CD4-positive, alpha-beta memory T cell (primary cell): ENCODE data around the gene TAOK2. TPM values are rescaled to one million over a fixed set of nuclear protein-coding genes. Genes with fewer than 3 reads are reported as not detected.
A peak's percentile ranks its signal among the peaks of the same experiment; 100 is the strongest.

Source experiments
- CTCF ChIA-PET: fragments of 350-600 bp; sonication (Branson Sonifier 250); formaldehyde crosslinking; loops from one replicate; lab custom pipeline; 2021; ENCODE audit warnings: inconsistent platforms; ENCODE audit not compliant: partially characterized antibody; lab: Charles Lee
- POLR2A ChIA-PET: fragments of 350-600 bp; sonication (Branson Sonifier 250); formaldehyde crosslinking; loops from one replicate; lab custom pipeline; 2021; ENCODE audit not compliant: partially characterized antibody; lab: Charles Lee
- DNase-seq, 5 donors: peaks; one replicate each; pipeline versions ENCODE4 v3.0.0 to v3.0.0-alpha.2; 2020 to 2022; ENCODE audit warnings: mixed read lengths in 1 of 5
- H3K27ac ChIP-seq: one replicate; pipeline ENCODE4 v1.7.0; 2013; ENCODE audit warnings: low read depth, low read length
- H3K27me3 ChIP-seq: 2 replicates; pipeline ENCODE4 v1.7.0; 2013; ENCODE audit warnings: mild to moderate bottlenecking, low read length, moderate library complexity; ENCODE audit not compliant: insufficient read depth
- H3K36me3 ChIP-seq: 2 replicates; pipeline ENCODE4 v1.7.0; 2013; ENCODE audit warnings: mild to moderate bottlenecking, low read length, moderate library complexity; ENCODE audit not compliant: insufficient read depth
- H3K4me1 ChIP-seq: 2 replicates; pipeline ENCODE4 v1.7.0; 2013; ENCODE audit warnings: mild to moderate bottlenecking, low read length, moderate library complexity; ENCODE audit not compliant: insufficient read depth
- H3K4me3 ChIP-seq, 2 donors: one replicate each; pipeline ENCODE4 v1.7.0; 2013; ENCODE audit warnings: low read length in 2 of 2, mild to moderate bottlenecking in 1 of 2
- H3K9me3 ChIP-seq, 2 donors: one replicate each; pipeline ENCODE4 v1.7.0; 2013; ENCODE audit warnings: low read length in 2 of 2, control low read depth in 1 of 2; ENCODE audit not compliant: control insufficient read depth in 1 of 2
- H3K27ac Mint-ChIP-seq, 7 donors: one replicate each; pipeline ENCODE4 v1.8.0; 2020 to 2021; ENCODE audit warnings: mixed read lengths in 7 of 7, mild to moderate bottlenecking in 6 of 7, inconsistent platforms in 3 of 7, moderate library complexity in 3 of 7
- H3K27me3 Mint-ChIP-seq, 2 donors: one replicate each; pipeline ENCODE4 v1.8.0; 2020 to 2021; ENCODE audit warnings: mixed read lengths in 2 of 2
- H3K36me3 Mint-ChIP-seq, 2 donors: one replicate each; pipeline ENCODE4 v1.8.0; 2020 to 2021; ENCODE audit warnings: mixed read lengths in 2 of 2, inconsistent platforms in 1 of 2, mild to moderate bottlenecking in 1 of 2
- H3K4me1 Mint-ChIP-seq, 4 donors: one replicate each; pipeline ENCODE4 v1.8.0; 2020 to 2021; ENCODE audit warnings: mixed read lengths in 4 of 4, mild to moderate bottlenecking in 1 of 4
- H3K4me3 Mint-ChIP-seq, 8 donors: one replicate each; pipeline ENCODE4 v1.8.0; 2020 to 2021; ENCODE audit warnings: mixed read lengths in 8 of 8, mild to moderate bottlenecking in 7 of 8, moderate library complexity in 6 of 8, inconsistent platforms in 3 of 8
- H3K9me3 Mint-ChIP-seq, 8 donors: one replicate each; pipeline ENCODE4 v1.8.0; 2020 to 2021; ENCODE audit warnings: mixed read lengths in 8 of 8, mild to moderate bottlenecking in 5 of 8, inconsistent platforms in 3 of 8, moderate library complexity in 1 of 8
- intact Hi-C: fragments of 100-400 bp; cut with micrococcal nuclease; formaldehyde crosslinking; loops from one replicate; pipeline ENCODE4 v1.15.1; 2023
- polyA plus RNA-seq, 2 donors: library from polyadenylated mRNA; unstranded; fragments of 300-500 nt; fragmentation: Illumina TruSeq; gene quantifications; one replicate each; pipeline ENCODE4 v1.2.3, GENCODE V29; 2021
- total RNA-seq, 2 experiments: library from RNA; stranded (reverse); gene quantifications; one replicate each; pipeline ENCODE4 v1.2.3, GENCODE V29; 2021

TAOK2 gene
- total and polyA plus RNA-seq, 4 experiments from 2014 or later, result 1.7 to 56.0 (median 31.0) TPM

DNA sequence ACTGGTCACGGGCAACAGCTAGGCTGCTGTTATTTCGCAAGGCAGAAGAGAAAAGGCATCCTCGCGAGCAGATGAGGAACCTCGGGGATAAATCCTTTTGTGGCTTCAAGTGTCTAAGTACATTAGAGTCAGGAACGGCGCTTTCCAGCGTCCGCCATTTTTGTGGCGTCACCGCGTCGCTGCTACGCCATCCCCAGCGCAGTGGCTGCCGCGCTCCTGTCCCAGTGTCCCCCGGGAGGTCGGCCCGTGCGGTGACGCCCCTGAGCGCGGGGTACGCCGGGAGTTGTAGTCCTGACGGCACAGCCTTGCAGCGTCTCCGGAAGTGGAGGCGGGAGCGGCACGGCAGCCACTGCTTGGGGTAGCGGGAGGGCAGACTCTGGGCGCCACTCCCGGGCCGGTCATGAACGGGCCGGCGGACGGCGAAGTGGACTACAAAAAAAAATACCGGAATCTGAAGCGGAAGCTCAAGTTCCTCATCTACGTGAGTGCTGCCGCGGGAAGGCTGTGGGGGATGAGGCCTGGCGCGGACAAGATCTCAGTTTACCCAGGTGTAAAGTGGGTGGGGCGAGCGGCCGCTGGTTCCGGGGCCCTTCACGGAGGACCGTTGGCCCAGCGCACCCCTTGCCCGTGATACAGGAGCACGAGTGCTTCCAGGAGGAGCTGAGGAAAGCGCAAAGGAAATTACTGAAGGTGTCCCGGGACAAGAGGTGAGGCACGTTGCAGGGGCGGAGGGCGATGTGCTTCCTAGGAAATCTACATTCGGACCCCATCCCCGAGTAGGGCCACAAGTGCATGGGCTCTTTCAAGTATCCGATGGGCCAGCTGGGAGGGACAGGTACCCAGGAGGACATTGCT is 22.5 kb downstream of the TAOK2 start, which contains the start of gene INO80E:
INO80E (plus strand) TSS at position 331 of the 855 bp plus-strand sequence; CDS start at position 401, 70 bp downstream.
- Mint-ChIP-seq H3K27ac (peak within 1 kb of the TSS; percentile 97 to 99 (median 99)), H3K27me3 (no peaks in the 10 kb centered on the region), H3K4me1 (peaks cover 14 to 44% (median 32%) of the 10 kb centered on the region in 4 donors), H3K9me3 (peaks cover 0 to 2% (median 0%) of the 10 kb centered on the region in 8 donors), H3K4me3 (peak within 1 kb of the TSS; percentile 95 to 98 (median 98)), H3K36me3 (peaks cover 14 to 54% of the 10 kb centered on the region in 2 donors)
- H3K27ac ChIP-seq, result peak within 1 kb of the TSS; percentile 98
- intact Hi-C loops, result loop anchor here (1.0 to 10.0 kb wide), 7 partner anchors 23 to 295 kb away; partner anchors contain the start of genes CDIPT, KCTD13, KIF22 and PAGR1
- DNase-seq, result peak; percentile 98 to 99 (median 98)
- H3K4me3 ChIP-seq, result peak within 1 kb of the TSS; percentile 72 to 97
- ChIA-PET CTCF (interaction anchor here (1.1 to 2.2 kb wide), 4 partner anchors 10 to 305 kb away, joined by 3 to 13 read pairs (median 5); no protein-coding TSS in a partner anchor), POLR2A (interaction anchor here (0.6 to 3.9 kb wide), 19 partner anchors 8 to 662 kb away, joined by 3 to 57 read pairs (median 6); partner anchors contain the start of genes ALDOA, ASPHD1, CDIPT and FBRS)
- H3K4me1 ChIP-seq, result peaks cover 23% of the 10 kb centered on the region
- no peaks in the 10 kb centered on the region for H3K9me3 ChIP-seq
- no peaks in the 10 kb centered on the region for H3K27me3 ChIP-seq
- H3K36me3 ChIP-seq, result peaks cover 24% of the 10 kb centered on the region

DNA sequence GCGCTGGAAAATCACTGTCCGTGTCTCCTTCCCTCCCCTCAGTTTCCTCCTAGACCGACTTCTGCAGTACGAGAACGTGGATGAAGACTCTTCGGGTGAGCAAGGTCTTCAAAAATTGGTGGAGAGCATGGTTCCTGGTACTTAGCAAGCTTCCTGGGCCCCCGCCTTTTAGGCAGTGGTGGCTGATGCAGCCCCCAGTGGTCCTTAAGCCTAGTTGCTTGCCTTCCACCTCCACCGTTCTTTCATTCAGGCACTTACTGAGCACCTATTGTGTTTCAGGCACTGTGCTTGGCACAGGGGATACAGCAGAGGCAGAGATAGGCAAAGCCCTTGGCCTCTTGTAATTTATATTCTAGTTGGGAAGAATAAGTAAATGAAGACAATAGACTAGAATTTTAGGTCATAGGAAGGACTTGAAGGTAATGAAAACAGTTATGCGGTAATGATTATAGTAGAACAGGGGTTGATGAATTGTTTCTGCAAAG is 23.1 kb downstream of the TAOK2 start:
- H3K4me3 Mint-ChIP-seq, result peak overlapping the region; percentile 95 to 98 (median 98)
- H3K9me3 Mint-ChIP-seq, result peaks cover 0 to 2% (median 0%) of the 10 kb centered on the region in 8 donors
- Histone ChIP-seq H3K27ac (peak overlapping the region; percentile 98), H3K9me3 (no peaks in the 10 kb centered on the region), H3K27me3 (no peaks in the 10 kb centered on the region), H3K4me3 (peak overlapping the region; percentile 72 to 97), H3K4me1 (peaks cover 23% of the 10 kb centered on the region), H3K36me3 (peaks cover 26% of the 10 kb centered on the region)
- intact Hi-C loops, result loop anchor here (1.0 to 10.0 kb wide), 7 partner anchors 24 to 296 kb away; partner anchors contain the start of genes CDIPT, KCTD13, KIF22 and PAGR1
- DNase-seq, result no peak
- CTCF ChIA-PET, result interaction anchor here (1.0 to 2.2 kb wide), 3 partner anchors 9 to 148 kb away, joined by 3 to 13 read pairs (median 5); no protein-coding TSS in a partner anchor
- peaks cover 15 to 51% of the 10 kb centered on the region in 2 donors for H3K36me3 Mint-ChIP-seq
- peak overlapping the region; percentile 76 to 99 (median 99) for H3K27ac Mint-ChIP-seq
- no peaks in the 10 kb centered on the region for H3K27me3 Mint-ChIP-seq
- H3K4me1 Mint-ChIP-seq, result peaks cover 14 to 44% (median 32%) of the 10 kb centered on the region in 4 donors
- POLR2A ChIA-PET, result interaction anchor here (0.8 to 3.9 kb wide), 13 partner anchors 8 to 296 kb away, joined by 3 to 57 read pairs (median 7); partner anchors contain the start of genes ASPHD1, CDIPT, KCTD13 and MAZ

DNA sequence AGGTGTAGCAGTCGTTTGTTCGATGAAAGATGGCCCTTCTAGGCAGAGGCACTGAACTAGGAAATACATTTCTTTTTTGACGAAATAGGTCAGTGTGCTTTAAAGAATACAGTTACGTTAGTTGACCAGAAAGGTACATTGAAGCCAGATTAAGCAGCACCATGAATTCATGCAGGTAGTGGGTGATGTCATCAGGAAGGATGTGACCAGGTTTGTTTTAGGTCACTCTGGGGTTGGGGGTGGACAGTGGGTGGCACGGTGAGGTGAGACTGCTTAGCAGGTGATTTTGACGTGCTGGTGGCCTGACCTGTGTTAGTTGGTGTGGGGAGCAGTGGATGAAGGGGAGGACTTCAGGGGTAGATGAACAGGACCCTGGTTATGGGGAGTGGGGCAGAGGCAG is 25.9 kb downstream of the TAOK2 start:
- H3K9me3 ChIP-seq, result no peaks in the 10 kb centered on the region
- H3K4me3 Mint-ChIP-seq, result no peak overlapping the region
- peak overlapping the region in 3 of 7 donors; percentile 5 to 46 (median 26) for H3K27ac Mint-ChIP-seq
- POLR2A ChIA-PET, result interaction anchor here (0.5 kb wide), 1 partner anchor 143 kb away, joined by 3 read pairs; no protein-coding TSS in a partner anchor
- intact Hi-C loops, result loop anchor here (10.0 kb wide), 1 partner anchor 185 kb away; the partner anchor contains the start of genes PAGR1 and PRRT2
- peaks cover 16 to 52% of the 10 kb centered on the region in 2 donors for H3K36me3 Mint-ChIP-seq
- H3K36me3 ChIP-seq, result peaks cover 13% of the 10 kb centered on the region
- no peaks in the 10 kb centered on the region for H3K27me3 ChIP-seq
- H3K4me3 ChIP-seq, result no peak overlapping the region
- H3K4me1 Mint-ChIP-seq, result peaks cover 8 to 41% (median 26%) of the 10 kb centered on the region in 4 donors
- H3K27ac ChIP-seq, result no peak overlapping the region
- no peaks in the 10 kb centered on the region for H3K9me3 Mint-ChIP-seq
- no peak for DNase-seq
- CTCF ChIA-PET, result no interaction called here
- no peaks in the 10 kb centered on the region for H3K27me3 Mint-ChIP-seq
- peaks cover 14% of the 10 kb centered on the region for H3K4me1 ChIP-seq

DNA sequence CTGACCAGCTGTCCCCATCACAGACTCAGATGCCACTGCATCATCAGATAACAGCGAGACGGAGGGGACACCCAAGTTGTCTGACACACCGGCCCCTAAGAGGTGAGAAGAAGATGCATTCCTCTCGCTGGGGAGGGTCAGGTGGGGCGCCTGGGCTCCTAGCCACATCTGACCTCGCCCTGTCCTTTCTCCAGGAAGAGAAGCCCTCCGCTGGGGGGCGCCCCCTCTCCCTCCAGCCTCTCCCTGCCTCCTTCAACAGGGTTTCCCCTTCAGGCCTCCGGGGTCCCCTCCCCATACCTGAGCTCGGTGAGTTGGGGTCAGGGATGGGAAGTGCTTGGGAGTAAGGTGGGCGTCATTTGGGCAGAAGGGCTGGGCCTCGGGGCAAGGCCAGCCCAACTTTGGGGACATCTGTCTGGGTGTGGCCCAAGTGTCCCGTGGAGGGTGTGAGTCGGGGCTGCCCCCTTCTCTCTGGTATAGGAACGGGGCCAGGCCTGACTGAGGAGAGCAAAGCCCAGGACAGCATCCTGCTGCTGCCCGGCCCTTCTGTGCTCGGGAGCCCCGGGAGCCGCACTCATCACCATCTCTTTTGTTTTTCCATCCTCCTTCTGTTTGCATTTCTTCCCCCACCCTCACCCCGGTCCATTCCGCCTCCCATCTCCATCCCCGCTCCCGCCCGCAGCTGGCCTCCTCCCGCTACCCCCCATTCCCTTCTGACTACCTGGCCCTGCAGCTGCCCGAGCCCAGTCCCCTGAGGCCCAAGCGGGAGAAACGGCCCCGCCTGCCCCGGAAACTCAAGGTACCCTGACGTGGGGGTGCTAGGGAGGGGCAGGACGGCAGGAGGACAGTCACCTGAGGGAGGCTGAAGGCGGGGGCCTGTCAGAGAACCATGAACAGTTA is 27.3 kb downstream of the TAOK2 start:
- CTCF ChIA-PET, result no interaction called here
- POLR2A ChIA-PET, result no interaction called here
- Histone ChIP-seq H3K36me3 (peaks cover 13% of the 10 kb centered on the region), H3K9me3 (no peaks in the 10 kb centered on the region), H3K27me3 (no peaks in the 10 kb centered on the region), H3K4me1 (peaks cover 9% of the 10 kb centered on the region), H3K4me3 (no peak overlapping the region), H3K27ac (no peak overlapping the region)
- no peak overlapping the region for H3K4me3 Mint-ChIP-seq
- H3K36me3 Mint-ChIP-seq, result peaks cover 15 to 42% of the 10 kb centered on the region in 2 donors
- intact Hi-C loops, result no loop called here
- H3K9me3 Mint-ChIP-seq, result no peaks in the 10 kb centered on the region
- no peaks in the 10 kb centered on the region for H3K27me3 Mint-ChIP-seq
- DNase-seq, result no peak
- H3K27ac Mint-ChIP-seq, result peak overlapping the region in 1 of 7 donors; percentile 66
- peaks cover 8 to 28% (median 23%) of the 10 kb centered on the region in 4 donors for H3K4me1 Mint-ChIP-seq

DNA sequence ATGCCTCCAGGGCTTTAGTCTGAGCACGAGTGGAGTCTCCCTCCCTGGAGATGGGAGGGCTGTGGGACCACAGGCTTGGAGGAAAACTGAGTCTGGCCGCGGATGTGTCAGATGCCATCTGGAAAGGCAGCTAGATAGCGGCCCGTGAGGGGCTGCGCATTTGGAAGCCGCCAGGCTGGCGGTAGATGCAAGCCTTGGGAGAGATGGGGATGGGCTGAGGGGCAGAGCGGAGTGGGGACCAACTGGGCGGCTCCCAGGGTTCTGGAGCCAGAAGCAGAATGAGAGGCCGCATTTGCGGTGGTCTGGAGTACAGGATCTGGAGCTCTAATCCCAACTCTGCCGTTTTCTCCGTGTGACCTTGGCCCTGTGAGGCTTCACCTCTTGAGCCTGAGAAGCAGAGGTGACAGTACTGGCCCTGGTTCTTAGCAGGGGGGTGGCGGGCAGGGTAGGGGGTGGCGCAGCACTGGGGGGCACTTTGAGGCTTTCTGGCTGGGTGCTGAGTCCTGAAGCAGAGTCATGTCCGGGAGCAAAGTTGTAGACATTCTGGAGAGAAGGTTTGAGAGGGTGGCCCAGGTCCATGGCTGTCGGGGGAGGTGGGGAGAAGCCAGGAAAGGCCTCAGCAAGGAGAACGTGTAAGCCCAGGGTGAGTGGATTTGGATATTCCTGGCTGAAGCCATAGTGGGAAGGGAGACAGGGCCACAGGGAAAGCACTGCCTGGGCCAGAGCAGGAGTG is 29.1 kb downstream of the TAOK2 start:
- intact Hi-C loops, result no loop called here
- Histone ChIP-seq H3K36me3 (peaks cover 11% of the 10 kb centered on the region), H3K4me1 (no peaks in the 10 kb centered on the region), H3K4me3 (no peak overlapping the region), H3K9me3 (no peaks in the 10 kb centered on the region), H3K27me3 (no peaks in the 10 kb centered on the region), H3K27ac (no peak overlapping the region)
- Mint-ChIP-seq H3K4me1 (peaks cover 4 to 15% (median 13%) of the 10 kb centered on the region in 4 donors), H3K27me3 (no peaks in the 10 kb centered on the region), H3K27ac (peak overlapping the region in 1 of 7 donors; percentile 42), H3K36me3 (peaks cover 12 to 31% of the 10 kb centered on the region in 2 donors), H3K4me3 (no peak overlapping the region), H3K9me3 (no peaks in the 10 kb centered on the region)
- DNase-seq, result no peak
- POLR2A ChIA-PET, result no interaction called here
- CTCF ChIA-PET, result no interaction called here
